GM18907 (cell line): ENCODE data around the gene NOC2L.
"Not testable (repeated sequence)": the region's sequence is repeated elsewhere in the genome, so short reads cannot be mapped to it uniquely, and the experiment has no call there.

Experiments
- ATAC-seq: cut with Tn5 transposase; IDR thresholded peaks from one replicate; pipeline ENCODE4 v1.9.1; 2021; ENCODE audit warnings: mild to moderate bottlenecking, moderate library complexity; ENCODE audit not compliant: unreplicated experiment

The NOC2L gene

GRCh38 chr1:907611-908451, 51.2 kb downstream of the NOC2L start:
- no peak for ATAC-seq

DNA sequence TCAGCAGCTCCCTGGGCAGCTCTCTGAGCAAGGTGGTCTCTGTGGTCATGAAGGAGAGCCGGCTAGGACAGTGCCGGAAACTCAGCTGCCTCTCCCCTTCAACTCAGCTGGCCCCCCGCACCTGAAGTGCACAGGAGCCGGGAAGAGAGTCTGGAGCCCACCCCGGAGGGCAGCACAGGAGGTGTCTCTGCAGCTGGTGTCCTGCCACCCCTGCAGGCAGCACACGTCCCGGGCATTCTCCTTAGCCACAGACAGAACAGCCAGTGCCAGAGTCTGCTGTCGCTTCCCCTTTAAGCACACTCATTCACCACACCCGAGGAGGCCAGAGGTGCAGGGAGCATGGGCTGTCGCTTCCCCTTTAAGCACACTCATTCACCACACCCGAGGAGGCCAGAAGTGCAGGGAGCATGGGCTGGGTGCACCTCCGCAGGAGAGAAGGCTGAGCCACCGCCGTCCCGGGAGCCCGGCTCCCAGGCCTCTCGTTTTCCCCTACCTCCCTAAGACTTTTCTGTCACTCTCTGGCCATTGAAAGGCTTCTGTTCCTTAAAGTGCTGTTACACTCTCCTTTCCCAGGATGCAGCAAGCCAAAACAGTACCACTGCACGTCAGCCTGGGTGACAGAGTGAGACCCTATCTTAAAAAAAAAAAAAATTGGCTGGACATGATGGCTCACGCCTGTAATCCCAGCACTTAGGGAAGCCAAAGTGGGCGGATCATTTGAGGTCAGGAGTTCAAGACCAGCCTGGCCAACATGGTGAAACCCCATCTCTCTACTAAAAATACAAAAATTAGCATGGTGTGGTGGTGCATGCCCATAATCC, 52.2 kb downstream of the NOC2L start:
- ATAC-seq: no peak

- no peak for ATAC-seq
These were observed 53.1 kb downstream of the NOC2L start for GRCh38 chr1:905811-906599.

DNA sequence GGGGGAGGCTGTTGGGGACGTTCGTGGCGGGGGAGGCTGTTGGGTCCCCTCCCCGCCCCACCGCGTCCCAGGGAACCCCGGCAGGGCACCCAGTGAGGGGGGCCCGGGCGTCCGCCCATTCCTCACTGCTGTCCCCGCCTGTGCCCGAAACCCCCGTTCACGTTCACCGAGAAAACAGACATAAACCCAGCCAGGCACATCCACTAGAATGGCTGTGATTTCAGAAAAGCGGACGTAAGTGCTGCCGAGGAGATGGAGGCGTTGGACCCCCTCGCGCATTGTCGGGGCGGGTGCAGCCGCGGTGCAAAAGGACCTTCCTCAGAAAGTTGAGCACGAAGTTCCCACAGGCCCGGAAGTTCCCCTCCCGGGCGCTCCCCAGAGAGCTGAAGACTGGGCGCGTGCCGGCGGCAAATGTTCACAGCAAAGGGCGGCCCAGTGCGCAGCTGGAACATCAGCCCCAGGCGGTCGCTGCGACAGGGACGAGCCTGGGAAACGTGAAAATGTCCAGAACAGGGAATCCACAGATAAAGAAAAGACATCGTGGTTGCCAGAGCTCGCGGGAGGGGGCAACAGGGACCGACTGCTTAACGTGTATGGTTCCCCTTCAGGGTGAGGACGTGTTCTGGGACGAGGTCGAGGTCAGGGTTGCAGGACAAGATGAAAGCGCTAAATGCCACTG, 53.8 kb downstream of the NOC2L start:
- ATAC-seq: peak; percentile 43

GRCh38 chr1:904310-904950, 54.6 kb downstream of the NOC2L start:
- peak; percentile 53 for ATAC-seq

DNA sequence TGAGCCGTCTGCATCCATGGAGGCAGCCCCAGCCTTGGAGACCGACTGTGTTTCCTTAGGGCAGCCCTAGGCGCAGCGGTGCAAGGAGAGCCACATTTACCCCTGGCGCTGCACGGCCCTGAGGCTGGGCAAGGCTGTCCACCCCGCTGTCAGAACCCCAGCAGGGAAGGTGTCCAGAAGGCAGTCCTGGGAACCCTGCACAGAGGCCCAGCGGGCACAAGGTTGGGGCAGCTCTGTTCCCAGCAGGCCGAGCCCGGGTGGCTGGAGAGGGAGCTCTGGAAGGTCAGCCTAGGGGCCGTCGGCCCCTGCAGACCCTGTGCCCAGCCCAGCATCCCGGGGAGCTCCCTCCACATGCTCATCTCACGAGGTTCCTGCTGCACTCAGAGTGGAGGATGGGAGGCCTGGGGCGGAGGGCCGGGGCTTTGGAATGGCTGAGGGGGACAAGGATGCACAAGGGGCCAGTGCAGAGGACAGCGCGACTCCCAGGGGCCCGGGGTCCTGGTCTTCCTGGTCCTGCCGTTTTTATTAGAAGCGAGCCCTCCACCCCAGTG, 55.3 kb downstream of the NOC2L start:
- no peak for ATAC-seq

- ATAC-seq: no peak
These were observed 55.8 kb downstream of the NOC2L start for GRCh38 chr1:903305-903704.

- ATAC-seq: no peak
These were observed 56.3 kb downstream of the NOC2L start for GRCh38 chr1:902802-903201.

DNA sequence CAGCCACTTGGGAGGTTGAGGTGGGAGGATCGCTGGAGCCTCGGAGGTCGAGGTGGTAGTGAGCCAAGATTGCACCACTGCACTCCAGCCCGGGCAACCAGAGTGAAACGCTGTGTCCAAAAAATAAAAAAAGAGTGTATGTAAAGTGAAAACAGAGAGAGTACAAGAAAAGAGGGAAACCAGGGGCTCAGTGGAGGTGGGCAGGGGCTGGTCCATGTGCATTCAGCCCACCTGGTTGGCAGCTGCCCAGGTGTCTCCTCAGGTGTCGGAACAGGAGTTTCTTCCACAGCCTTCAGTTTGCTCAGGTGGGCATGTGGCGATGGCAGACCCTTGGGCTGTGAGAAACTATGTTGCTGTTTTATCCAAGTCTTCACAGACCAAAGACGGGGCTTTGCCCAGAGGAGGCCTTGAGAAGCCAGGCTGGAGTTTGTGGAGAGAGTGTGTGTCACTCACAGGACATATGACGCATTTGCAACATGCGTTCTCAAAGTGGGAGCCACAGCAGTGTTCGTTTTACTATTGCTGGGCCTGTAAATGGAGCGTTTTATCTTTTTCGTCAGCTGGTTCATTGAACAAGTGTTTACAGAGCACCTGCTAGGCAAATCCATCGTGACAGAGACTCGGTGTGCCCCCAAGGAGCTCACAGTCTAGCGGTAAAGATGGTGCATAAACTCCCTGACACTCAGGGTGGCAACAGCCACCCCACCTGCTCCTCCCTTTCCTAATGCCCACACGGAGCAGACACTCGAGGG, 57.8 kb downstream of the NOC2L start:
- no peak for ATAC-seq

DNA sequence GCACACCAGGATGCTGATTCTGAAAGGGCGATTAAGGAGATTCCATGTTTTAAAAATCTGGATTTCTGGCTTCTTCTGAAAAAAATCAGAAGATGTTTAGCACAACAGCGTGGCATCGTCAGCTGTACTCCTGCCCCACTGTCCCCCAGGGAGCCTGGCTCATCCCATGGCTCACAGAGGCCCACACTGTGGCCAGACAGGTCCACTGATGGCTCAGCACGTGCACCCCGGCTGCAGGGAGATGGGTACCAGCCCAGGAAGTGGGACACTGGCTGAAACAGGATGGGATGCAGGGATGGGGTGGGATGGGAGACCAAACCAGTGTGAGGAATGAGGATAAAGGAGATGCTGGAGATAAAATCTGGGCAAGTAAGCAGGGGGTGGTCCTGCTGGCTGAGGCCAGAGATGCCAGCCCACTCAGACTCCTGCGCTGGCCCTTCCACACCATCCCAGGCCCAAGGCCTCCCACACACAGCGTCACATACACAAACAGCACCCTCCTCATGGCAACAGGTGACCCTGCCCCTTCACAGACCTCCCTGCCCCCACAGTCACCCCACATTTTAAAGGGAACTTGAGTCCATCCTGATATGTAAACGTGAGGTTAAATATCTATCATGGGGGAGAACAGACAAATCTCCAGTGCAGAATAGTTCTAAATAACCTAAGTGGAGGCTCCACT, 59.3 kb downstream of the NOC2L start:
- ATAC-seq: no peak

DNA sequence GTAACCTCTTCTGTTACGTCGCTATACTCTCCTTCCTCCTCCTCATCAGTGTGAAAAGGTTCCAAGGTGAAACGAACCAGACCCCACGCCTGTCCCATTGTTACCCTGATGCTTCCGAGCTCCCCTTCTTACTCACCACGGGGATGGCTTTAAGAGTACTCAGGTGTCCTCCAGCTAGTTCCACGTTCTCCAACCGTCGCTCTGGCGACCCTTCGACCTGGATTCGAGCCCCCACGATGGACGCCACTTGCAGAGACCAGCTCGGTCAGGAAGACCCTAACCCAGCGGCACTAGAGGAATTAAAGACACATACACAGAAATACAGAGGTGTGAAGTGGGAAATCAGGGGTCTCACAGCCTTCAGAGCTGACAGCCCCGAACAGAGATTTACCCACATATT, 61.1 kb downstream of the NOC2L start:
- not testable (repeated sequence) for ATAC-seq

DNA sequence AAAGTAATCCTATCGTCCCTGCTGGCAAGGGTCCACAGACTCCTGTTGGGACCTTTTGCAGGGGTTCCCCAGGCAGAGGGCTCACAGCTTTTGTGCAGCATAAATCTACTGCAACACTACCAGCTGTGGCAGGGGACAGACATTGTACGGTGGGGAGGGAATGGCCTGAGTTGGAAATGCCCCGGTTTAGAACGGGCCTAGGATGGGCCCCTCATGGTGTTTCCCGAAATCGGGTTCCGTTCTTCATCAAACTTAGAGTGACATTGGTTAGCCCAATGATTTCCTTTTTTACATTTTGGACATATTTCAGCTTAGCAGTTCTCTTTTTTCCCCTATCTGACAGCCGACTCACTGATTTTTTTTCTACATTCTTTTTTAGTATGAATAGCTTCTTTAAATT, 61.8 kb downstream of the NOC2L start:
- ATAC-seq: no peak
